ENCODE data around the gene ZMAT5.

DNA sequence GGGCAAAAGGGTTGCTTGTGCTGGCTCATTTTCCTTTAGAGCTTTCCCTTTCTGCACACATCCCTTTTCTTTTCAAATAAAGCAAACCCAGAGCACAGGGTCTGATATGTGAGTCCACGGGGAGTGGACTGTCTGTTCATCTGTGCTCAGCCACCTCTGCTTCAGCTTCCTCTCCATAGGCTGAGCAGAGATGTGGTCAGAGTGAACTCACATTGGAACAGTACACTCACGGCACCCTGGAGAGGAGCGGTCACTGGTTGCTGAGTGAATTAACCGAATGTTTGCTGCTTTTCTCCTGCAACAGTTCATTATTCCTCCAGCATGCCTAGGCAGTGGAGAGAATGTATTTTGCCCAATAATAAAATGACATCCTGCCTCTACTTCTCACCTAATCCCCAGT is 83.3 kb downstream of the ZMAT5 start:
- TF ChIP-seq POLR2A (IDR thresholded peaks at IDR 0.05) = no peak
- TF ChIP-seq, protein P1, sequence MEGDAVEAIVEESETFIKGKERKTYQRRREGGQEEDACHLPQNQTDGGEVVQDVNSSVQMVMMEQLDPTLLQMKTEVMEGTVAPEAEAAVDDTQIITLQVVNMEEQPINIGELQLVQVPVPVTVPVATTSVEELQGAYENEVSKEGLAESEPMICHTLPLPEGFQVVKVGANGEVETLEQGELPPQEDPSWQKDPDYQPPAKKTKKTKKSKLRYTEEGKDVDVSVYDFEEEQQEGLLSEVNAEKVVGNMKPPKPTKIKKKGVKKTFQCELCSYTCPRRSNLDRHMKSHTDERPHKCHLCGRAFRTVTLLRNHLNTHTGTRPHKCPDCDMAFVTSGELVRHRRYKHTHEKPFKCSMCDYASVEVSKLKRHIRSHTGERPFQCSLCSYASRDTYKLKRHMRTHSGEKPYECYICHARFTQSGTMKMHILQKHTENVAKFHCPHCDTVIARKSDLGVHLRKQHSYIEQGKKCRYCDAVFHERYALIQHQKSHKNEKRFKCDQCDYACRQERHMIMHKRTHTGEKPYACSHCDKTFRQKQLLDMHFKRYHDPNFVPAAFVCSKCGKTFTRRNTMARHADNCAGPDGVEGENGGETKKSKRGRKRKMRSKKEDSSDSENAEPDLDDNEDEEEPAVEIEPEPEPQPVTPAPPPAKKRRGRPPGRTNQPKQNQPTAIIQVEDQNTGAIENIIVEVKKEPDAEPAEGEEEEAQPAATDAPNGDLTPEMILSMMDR (IDR thresholded peaks at IDR 0.05) = no peak
